Right lobe of liver (tissue), 4 donors: ENCODE results near the gene POLD3.

ENCODE experiments used
- POLR2A ChIP-seq: fragments of 450-650 bp; IDR thresholded peaks from one replicate; pipeline ENCODE4 v1.6.1; 2017; ENCODE audit warnings: antibody characterized with exemption, mild to moderate bottlenecking
- TF ChIP-seq, protein P1 (sequence below), 4 donors: fragments of 200-600 bp in 3 of 4; fragments of 450-650 bp in 1 of 4; IDR thresholded peaks; one replicate each; pipeline versions ENCODE4 v1.5.1 to v1.8.0; 2016 to 2022; ENCODE audit warnings: antibody characterized with exemption in 4 of 4, mild to moderate bottlenecking in 2 of 4
- donor health status: DM: no; HTN: no; CAD: no.
- donor health status: DM: no; HTN: no; CAD: no.
- donor health status: DM: no; HTN: yes; CAD: no.

DNA sequence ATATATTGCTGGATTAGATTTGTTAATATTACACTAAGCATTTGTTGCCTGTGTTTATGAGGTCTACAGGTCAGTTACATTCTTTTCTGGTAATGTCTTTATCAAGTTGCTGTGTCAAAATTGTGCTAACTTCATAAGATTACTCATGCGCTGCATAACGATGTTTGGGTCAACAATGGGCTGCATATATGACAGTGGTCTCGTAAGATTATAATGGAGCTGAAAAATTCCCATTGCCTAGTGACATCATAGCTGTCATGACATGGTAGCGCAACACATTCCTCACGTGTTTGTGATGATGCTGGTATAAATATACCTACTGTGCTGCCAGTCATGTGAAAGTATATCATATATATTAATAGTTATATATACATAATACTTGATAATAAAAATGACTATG is 34.2 kb downstream of the POLD3 start:
- TF ChIP-seq, protein P1, sequence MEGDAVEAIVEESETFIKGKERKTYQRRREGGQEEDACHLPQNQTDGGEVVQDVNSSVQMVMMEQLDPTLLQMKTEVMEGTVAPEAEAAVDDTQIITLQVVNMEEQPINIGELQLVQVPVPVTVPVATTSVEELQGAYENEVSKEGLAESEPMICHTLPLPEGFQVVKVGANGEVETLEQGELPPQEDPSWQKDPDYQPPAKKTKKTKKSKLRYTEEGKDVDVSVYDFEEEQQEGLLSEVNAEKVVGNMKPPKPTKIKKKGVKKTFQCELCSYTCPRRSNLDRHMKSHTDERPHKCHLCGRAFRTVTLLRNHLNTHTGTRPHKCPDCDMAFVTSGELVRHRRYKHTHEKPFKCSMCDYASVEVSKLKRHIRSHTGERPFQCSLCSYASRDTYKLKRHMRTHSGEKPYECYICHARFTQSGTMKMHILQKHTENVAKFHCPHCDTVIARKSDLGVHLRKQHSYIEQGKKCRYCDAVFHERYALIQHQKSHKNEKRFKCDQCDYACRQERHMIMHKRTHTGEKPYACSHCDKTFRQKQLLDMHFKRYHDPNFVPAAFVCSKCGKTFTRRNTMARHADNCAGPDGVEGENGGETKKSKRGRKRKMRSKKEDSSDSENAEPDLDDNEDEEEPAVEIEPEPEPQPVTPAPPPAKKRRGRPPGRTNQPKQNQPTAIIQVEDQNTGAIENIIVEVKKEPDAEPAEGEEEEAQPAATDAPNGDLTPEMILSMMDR (IDR thresholded peaks at IDR 0.05): no peak
- TF ChIP-seq POLR2A: no peak
